Keratinocyte (primary cell): Measurements from ENCODE around the gene SOX1. TPM values are rescaled to one million over a fixed set of nuclear protein-coding genes. Genes with fewer than 3 reads are reported as not detected.

Experiments used
- DNase-seq: peaks from one replicate; pipeline ENCODE4 v3.0.0-alpha.2; 2011; ENCODE audit warnings: low read depth, missing footprints, low spot score
- FAIRE-seq: peaks from 2 replicates; lab custom pipeline; 2011; peaks lifted over from hg19 to GRCh38; lab: Jason Lieb, UNC
- H2AFZ ChIP-seq: 2 replicates; pipeline ENCODE4 v1.6.0; 2012; ENCODE audit warnings: low read length, control low read depth, inconsistent platforms; ENCODE audit not compliant: control insufficient read depth
- H3K27ac ChIP-seq: 2 replicates; pipeline ENCODE4 v1.5.1; 2011; ENCODE audit warnings: low read length; ENCODE audit not compliant: control insufficient read depth, insufficient read depth
- H3K27me3 ChIP-seq: 3 replicates; pipeline ENCODE4 v1.6.0; 2011; ENCODE audit warnings: low read length; ENCODE audit not compliant: control insufficient read depth, insufficient read depth; ENCODE audit errors: extremely low read depth
- H3K36me3 ChIP-seq, 2 experiments: 2 replicates in 1 of 2; 3 replicates in 1 of 2; pipeline ENCODE4 v1.5.1; 2011; ENCODE audit warnings: low read length in 2 of 2, mild to moderate bottlenecking in 1 of 2; ENCODE audit not compliant: control insufficient read depth in 2 of 2, insufficient read depth in 2 of 2; ENCODE audit errors: extremely low read depth in 1 of 2
- H3K4me1 ChIP-seq: 3 replicates; pipeline ENCODE4 v1.5.1; 2011; ENCODE audit warnings: low read length; ENCODE audit not compliant: control insufficient read depth, insufficient read depth; ENCODE audit errors: extremely low read depth
- H3K4me2 ChIP-seq: 3 replicates; pipeline ENCODE4 v1.6.0; 2011; ENCODE audit warnings: low read depth, low read length; ENCODE audit not compliant: control insufficient read depth, insufficient read depth; ENCODE audit errors: extremely low read depth
- H3K4me3 ChIP-seq, 3 experiments: fragments of 200-600 bp in 1 of 3; sonication (generic) in 1 of 3; 2 replicates in 2 of 3; 3 replicates in 1 of 3; pipeline ENCODE4 v1.5.1; 2011 to 2016; ENCODE audit warnings: low read length in 3 of 3, mild to moderate bottlenecking in 3 of 3, control low read depth in 2 of 3, inconsistent platforms in 1 of 3, low read depth in 1 of 3, mixed read lengths in 1 of 3, mixed run types in 1 of 3, moderate library complexity in 1 of 3; ENCODE audit not compliant: control insufficient read depth in 2 of 3, insufficient read depth in 2 of 3; ENCODE audit errors: extremely low read depth in 1 of 3
- H3K79me2 ChIP-seq: 2 replicates; pipeline ENCODE4 v1.6.0; 2012; ENCODE audit warnings: low read length; ENCODE audit not compliant: control insufficient read depth, insufficient read depth
- H3K9ac ChIP-seq: 3 replicates; pipeline ENCODE4 v1.6.0; 2011; ENCODE audit warnings: low read length; ENCODE audit not compliant: control insufficient read depth, insufficient read depth; ENCODE audit errors: extremely low read depth
- H3K9me1 ChIP-seq: 3 replicates; pipeline ENCODE4 v1.6.0; 2011; ENCODE audit warnings: low read length; ENCODE audit not compliant: control insufficient read depth, insufficient read depth; ENCODE audit errors: extremely low read depth
- H3K9me3 ChIP-seq: 2 replicates; pipeline ENCODE4 v1.5.1; 2012; ENCODE audit warnings: low read depth, low read length; ENCODE audit not compliant: control insufficient read depth
- H4K20me1 ChIP-seq: 3 replicates; pipeline ENCODE4 v1.6.0; 2011; ENCODE audit warnings: low read length; ENCODE audit not compliant: control insufficient read depth, insufficient read depth; ENCODE audit errors: extremely low read depth
- EZH2 ChIP-seq: IDR thresholded peaks from one replicate; pipeline ENCODE4 v1.6.1; 2012; ENCODE audit warnings: inconsistent platforms, mild to moderate bottlenecking, low read length, moderate library complexity
- dilution Hi-C: fragments of 300-500 bp; cut with MboI; formaldehyde crosslinking; loops from one replicate; pipeline ENCODE4 v1.7.0; 2020; ENCODE audit warnings: low sequenced_read_pairs; ENCODE audit not compliant: extremely low pct_ligation_motif_present
- polyA plus RNA-seq, 5 experiments: library from polyadenylated mRNA; depleted of rRNA in 3 of 5; stranded (reverse) in 3 of 5; stranded (forward) in 1 of 5; unstranded in 1 of 5; fragments of >200 nt; gene quantifications; 1 replicate in 1 of 5; 2 replicates in 3 of 5; 3 replicates in 1 of 5; pipeline versions ENCODE4 v1.2.1 to v1.2.3, GENCODE V29; 2011 to 2012; ENCODE audit warnings: missing spikeins in 2 of 5, low read depth in 1 of 5, low replicate concordance in 1 of 5
- TF ChIP-seq, protein P1 (sequence below), 3 experiments: IDR thresholded peaks in 1 of 3; conservative IDR thresholded peaks in 1 of 3; optimal IDR thresholded peaks in 1 of 3; 2 replicates in 2 of 3; 3 replicates in 1 of 3; pipeline versions ENCODE3 to v1.5.1; 2011; ENCODE audit warnings: low read length in 3 of 3, mild to moderate bottlenecking in 3 of 3, moderate library complexity in 2 of 3, control low read depth in 1 of 3, inconsistent platforms in 1 of 3; ENCODE audit not compliant: insufficient read depth in 2 of 3; ENCODE audit errors: extremely low read depth in 1 of 3

Gene SOX1
- polyA plus RNA-seq, 1 donor (not counting 4 experiments of a cell fraction or from before 2014, with no cell fraction given), result not detected

DNA sequence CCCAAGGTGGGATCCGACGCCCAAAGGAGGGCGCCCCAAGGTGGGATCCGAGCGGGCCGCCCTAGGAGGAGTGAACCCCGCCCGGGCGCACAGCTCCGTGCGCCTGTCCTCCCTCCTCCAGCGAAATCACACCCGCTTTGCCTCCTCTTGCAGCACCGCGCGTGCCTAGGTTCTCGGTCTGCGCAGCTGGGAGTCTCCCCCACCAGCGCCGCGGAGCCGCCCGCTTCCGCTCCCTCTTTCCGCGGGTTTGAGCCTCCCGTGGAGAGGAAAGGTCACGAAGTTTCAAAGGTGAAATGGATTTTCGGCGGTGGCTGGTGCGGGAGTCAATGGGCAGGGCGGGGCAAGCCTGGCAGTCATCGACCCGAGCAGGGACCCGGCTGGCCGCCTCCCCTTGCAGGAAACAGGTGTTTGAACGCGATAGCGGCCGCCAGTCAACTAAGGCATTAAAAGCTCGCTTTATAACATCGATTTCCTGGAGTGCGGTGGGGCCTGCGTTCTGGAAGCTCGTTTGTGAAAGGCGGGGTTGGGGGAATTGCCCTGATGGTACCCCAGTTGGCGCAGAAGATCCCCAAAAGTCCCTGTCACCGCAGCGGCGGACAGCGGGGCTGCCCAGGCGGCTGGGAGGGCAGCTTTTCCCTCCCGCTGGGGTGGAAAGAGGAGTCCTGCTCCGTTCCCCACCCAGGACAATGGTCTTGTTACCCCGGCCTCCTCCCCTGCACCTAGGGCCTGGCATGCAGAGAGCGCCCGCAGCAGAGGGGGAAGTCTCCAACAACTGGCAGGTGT is 9.0 kb upstream of the SOX1 start:
- no peak for FAIRE-seq
- no peak for DNase-seq
- H2AFZ ChIP-seq, result no peak overlapping the region
- dilution Hi-C loops, result no loop called here
- H4K20me1 ChIP-seq, result no peaks in the 10 kb centered on the region
- no peak overlapping the region for H3K4me3 ChIP-seq
- H3K9me1 ChIP-seq, result no peaks in the 10 kb centered on the region
- H3K27ac ChIP-seq, result no peak overlapping the region
- no peaks in the 10 kb centered on the region for H3K79me2 ChIP-seq
- no peaks in the 10 kb centered on the region for H3K9me3 ChIP-seq
- no peak overlapping the region for H3K4me2 ChIP-seq
- H3K4me1 ChIP-seq, result no peaks in the 10 kb centered on the region
- no peak overlapping the region for H3K9ac ChIP-seq
- no peaks in the 10 kb centered on the region for H3K36me3 ChIP-seq
- TF ChIP-seq, protein P1, sequence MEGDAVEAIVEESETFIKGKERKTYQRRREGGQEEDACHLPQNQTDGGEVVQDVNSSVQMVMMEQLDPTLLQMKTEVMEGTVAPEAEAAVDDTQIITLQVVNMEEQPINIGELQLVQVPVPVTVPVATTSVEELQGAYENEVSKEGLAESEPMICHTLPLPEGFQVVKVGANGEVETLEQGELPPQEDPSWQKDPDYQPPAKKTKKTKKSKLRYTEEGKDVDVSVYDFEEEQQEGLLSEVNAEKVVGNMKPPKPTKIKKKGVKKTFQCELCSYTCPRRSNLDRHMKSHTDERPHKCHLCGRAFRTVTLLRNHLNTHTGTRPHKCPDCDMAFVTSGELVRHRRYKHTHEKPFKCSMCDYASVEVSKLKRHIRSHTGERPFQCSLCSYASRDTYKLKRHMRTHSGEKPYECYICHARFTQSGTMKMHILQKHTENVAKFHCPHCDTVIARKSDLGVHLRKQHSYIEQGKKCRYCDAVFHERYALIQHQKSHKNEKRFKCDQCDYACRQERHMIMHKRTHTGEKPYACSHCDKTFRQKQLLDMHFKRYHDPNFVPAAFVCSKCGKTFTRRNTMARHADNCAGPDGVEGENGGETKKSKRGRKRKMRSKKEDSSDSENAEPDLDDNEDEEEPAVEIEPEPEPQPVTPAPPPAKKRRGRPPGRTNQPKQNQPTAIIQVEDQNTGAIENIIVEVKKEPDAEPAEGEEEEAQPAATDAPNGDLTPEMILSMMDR (optimal IDR thresholded peaks at IDR 0.05 in 1 of 3, IDR thresholded peaks at IDR 0.05 in 1 of 3, conservative IDR thresholded peaks at IDR 0.05 in 1 of 3; ENCODE audit: extremely low read depth in 1 of 3, insufficient read depth in 2 of 3, low read length in 3 of 3), result no peak
- TF ChIP-seq EZH2, result peak; percentile 66
- H3K27me3 ChIP-seq, result peaks cover 98% of the 10 kb centered on the region

DNA sequence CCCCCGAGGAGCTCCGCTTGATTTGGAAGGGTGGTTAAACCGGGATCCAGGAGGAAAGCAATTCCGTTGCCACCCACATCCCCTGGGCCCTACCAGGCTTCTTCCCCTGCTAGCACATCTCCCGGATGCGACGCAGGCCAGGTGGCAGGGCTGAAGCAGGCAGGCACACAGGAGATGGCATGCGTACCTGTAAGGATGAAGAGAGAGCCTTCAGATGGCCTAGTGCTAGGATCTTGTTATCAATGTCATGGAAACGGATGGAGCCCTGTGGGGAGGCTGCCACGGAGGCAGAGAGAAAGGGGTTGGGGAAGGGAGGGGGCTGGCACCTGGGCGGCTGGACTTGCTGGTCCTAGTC is 8.5 kb upstream of the SOX1 start:
- FAIRE-seq, result no peak
- no peak for DNase-seq
- H3K9me3 ChIP-seq, result no peaks in the 10 kb centered on the region

More for the DNA sequence above, 8.5 kb upstream of the SOX1 start:
- Histone ChIP-seq H3K27ac (no peak overlapping the region), H3K4me3 (no peak overlapping the region), H3K36me3 (no peaks in the 10 kb centered on the region), H2AFZ (no peak overlapping the region), H3K4me2 (no peak overlapping the region), H3K4me1 (no peaks in the 10 kb centered on the region), H4K20me1 (no peaks in the 10 kb centered on the region), H3K27me3 (peaks cover 98% of the 10 kb centered on the region), H3K79me2 (no peaks in the 10 kb centered on the region), H3K9me1 (no peaks in the 10 kb centered on the region), H3K9ac (no peak overlapping the region)
- dilution Hi-C loops, result no loop called here
- TF ChIP-seq EZH2, result no peak
- TF ChIP-seq, protein P1 (optimal IDR thresholded peaks at IDR 0.05 in 1 of 3, IDR thresholded peaks at IDR 0.05 in 1 of 3, conservative IDR thresholded peaks at IDR 0.05 in 1 of 3; ENCODE audit: extremely low read depth in 1 of 3, insufficient read depth in 2 of 3, low read length in 3 of 3), result no peak
